NCI-H187 treated with DMSO at 0.1 percent for 48 hours (cell line): ENCODE data around the gene GPALPP1.
"Not testable (repeated sequence)": the region's sequence is repeated elsewhere in the genome, so short reads cannot be mapped to it uniquely, and the experiment has no call there.

Source experiments
- DNase-seq: peaks from one replicate; lab custom pipeline; 2025; lab: John Stamatoyannopoulos, UW

The GPALPP1 gene

GRCh38 chr13:45063261-45063860 is 74.0 kb downstream of the GPALPP1 start:
- no peak for DNase-seq

GRCh38 chr13:45063889-45064288 is 74.6 kb downstream of the GPALPP1 start:
- DNase-seq, result not testable (repeated sequence)

GRCh38 chr13:45064889-45065288 is 75.6 kb downstream of the GPALPP1 start:
- DNase-seq, result no peak

GRCh38 chr13:45068036-45069001 is 79.0 kb downstream of the GPALPP1 start:
- DNase-seq, result peak; percentile 53

- no peak for DNase-seq
These were observed 84.5 kb downstream of the GPALPP1 start for GRCh38 chr13:45073809-45074208.

GRCh38 chr13:45074721-45075120 is 85.4 kb downstream of the GPALPP1 start:
- DNase-seq, result no peak

GRCh38 chr13:45078003-45078402 is 88.7 kb downstream of the GPALPP1 start:
- no peak for DNase-seq
